Iris pigment epithelial cell (primary cell): Measurements from ENCODE around the gene GPR37.
A peak's percentile ranks its signal among the peaks of the same experiment; 100 is the strongest.

Experiments
- DNase-seq: peaks from one replicate; pipeline ENCODE4 v3.0.0-alpha.2; 2011; ENCODE audit warnings: low read depth

The GPR37 gene

GRCh38 chr7:124780056-124780455 is 14.5 kb upstream of the GPR37 start:
- no peak for DNase-seq

- no peak for DNase-seq
Measured at GRCh38 chr7:124779620-124780019, 14.0 kb upstream of the GPR37 start.

GRCh38 chr7:124779194-124779593 is 13.6 kb upstream of the GPR37 start:
- DNase-seq: no peak

- DNase-seq: no peak
Measured at GRCh38 chr7:124777268-124777667, 11.7 kb upstream of the GPR37 start.

GRCh38 chr7:124776153-124776552 is 10.6 kb upstream of the GPR37 start:
- no peak for DNase-seq

GRCh38 chr7:124775422-124775821 is 9.8 kb upstream of the GPR37 start:
- DNase-seq: no peak

- no peak for DNase-seq
Measured at GRCh38 chr7:124773938-124774337, 8.3 kb upstream of the GPR37 start.

GRCh38 chr7:124773339-124773738 is 7.7 kb upstream of the GPR37 start:
- DNase-seq: no peak

- DNase-seq: no peak
Measured at GRCh38 chr7:124769136-124769535, 3.5 kb upstream of the GPR37 start.

- no peak for DNase-seq
Measured at GRCh38 chr7:124768525-124768924, 2.9 kb upstream of the GPR37 start.

GRCh38 chr7:124764847-124765400 is 668 bp downstream of the GPR37 start:
- DNase-seq: no peak

- DNase-seq: no peak
Measured at GRCh38 chr7:124764051-124764846, 1.3 kb downstream of the GPR37 start.

GRCh38 chr7:124762611-124763143 is 2.9 kb downstream of the GPR37 start:
- no peak for DNase-seq

GRCh38 chr7:124761164-124761715 is 4.4 kb downstream of the GPR37 start:
- DNase-seq: no peak

GRCh38 chr7:124758327-124758726 is 7.3 kb downstream of the GPR37 start:
- no peak for DNase-seq

GRCh38 chr7:124754576-124755268 is 10.9 kb downstream of the GPR37 start:
- no peak for DNase-seq

GRCh38 chr7:124752310-124752709 is 13.3 kb downstream of the GPR37 start:
- peak; percentile 50 for DNase-seq

- no peak for DNase-seq
Measured at GRCh38 chr7:124751027-124751426, 14.6 kb downstream of the GPR37 start.

GRCh38 chr7:124747072-124747471 is 18.5 kb downstream of the GPR37 start:
- DNase-seq: no peak

- no peak for DNase-seq
Measured at GRCh38 chr7:124738639-124739038, 27.0 kb downstream of the GPR37 start.

GRCh38 chr7:124737760-124738300 is 27.8 kb downstream of the GPR37 start:
- DNase-seq: no peak

GRCh38 chr7:124728610-124729009 is 37.0 kb downstream of the GPR37 start:
- peak; percentile 58 for DNase-seq
